GM12878 (cell line): ENCODE results near the gene IRF9. TPM values are rescaled to one million over a fixed set of nuclear protein-coding genes. Genes with fewer than 3 reads are reported as not detected.
A peak's percentile ranks its signal among the peaks of the same experiment; 100 is the strongest.

Experiments used
- BHLHE40 ChIP-seq, 2 experiments: fragments of 450-650 bp in 1 of 2; IDR thresholded peaks; 2 replicates each; pipeline ENCODE4 v1.6.1; 2011 to 2017; ENCODE audit warnings: low read depth in 2 of 2, borderline replicate concordance in 1 of 2, improper control_type of control experiment in 1 of 2, low read length in 1 of 2, mild to moderate bottlenecking in 1 of 2
- BMI1 ChIP-seq: fragments of 450-650 bp; IDR thresholded peaks from 2 replicates; pipeline ENCODE4 v1.6.1; 2016; ENCODE audit warnings: mild to moderate bottlenecking, moderate library complexity, borderline replicate concordance
- BRCA1 ChIP-seq: IDR thresholded peaks from 2 replicates; pipeline ENCODE4 v1.6.1; 2011; ENCODE audit warnings: low read depth, low read length, improper control_type of control experiment
- KAT2A ChIP-seq: conservative IDR thresholded peaks from 2 replicates; pipeline ENCODE4 v1.6.1; 2011; ENCODE audit warnings: low read depth, low read length; ENCODE audit not compliant: control insufficient read depth
- LARP7 ChIP-seq: fragments of 450-650 bp; IDR thresholded peaks from 2 replicates; pipeline ENCODE4 v1.6.1; 2017; ENCODE audit warnings: mild to moderate bottlenecking
- SREBF2 ChIP-seq: IDR thresholded peaks from 2 replicates; pipeline ENCODE4 v1.6.1; 2012; ENCODE audit warnings: mild to moderate bottlenecking, low read length
- ZBED1 ChIP-seq: IDR thresholded peaks from 2 replicates; pipeline ENCODE4 v1.6.1; 2016; ENCODE audit warnings: borderline replicate concordance
- polyA plus RNA-seq, 11 experiments: library from polyadenylated mRNA; depleted of rRNA in 4 of 11; unstranded in 6 of 11; stranded (reverse) in 5 of 11; fragments of >200 nt; fragmentation: Nextera tagmentation in 4 of 11; fragmentation: Illumina TruSeq in 1 of 11; extraction: Ambion mirVana in 4 of 11; extraction: Trizol in 1 of 11; gene quantifications; 1 replicate in 1 of 11; 2 replicates in 10 of 11; pipeline versions ENCODE4 v1.2.1 to v1.2.3, GENCODE V29; 2011 to 2016; ENCODE audit warnings: inconsistent platforms in 2 of 11, missing spikeins in 2 of 11, low read depth in 1 of 11
- total RNA-seq, 4 experiments: library from RNA; depleted of rRNA in 3 of 4; stranded (reverse); fragments of >200 nt in 3 of 4; fragmentation: Illumina TruSeq in 1 of 4; extraction: Trizol in 1 of 4; gene quantifications; 2 replicates each; pipeline versions ENCODE4 v1.2.1 to v1.2.3, GENCODE V29; 2013 to 2021
- TF ChIP-seq, protein P1 (sequence below): fragments of 450-650 bp; formaldehyde crosslinking; IDR thresholded peaks from 2 replicates; pipeline ENCODE4 v1.4.0; 2020; ENCODE audit warnings: mild to moderate bottlenecking, moderate library complexity
- TF ChIP-seq, protein P2 (sequence below): IDR thresholded peaks from 2 replicates; pipeline ENCODE4 v1.6.1; 2012; ENCODE audit warnings: improper control_type of control experiment, low read depth, low read length; ENCODE audit not compliant: insufficient replicate concordance
- TF ChIP-seq, protein P3 (sequence below): fragments of 450-650 bp; IDR thresholded peaks from 2 replicates; pipeline ENCODE4 v1.6.1; 2017; ENCODE audit warnings: mild to moderate bottlenecking, moderate library complexity
- TF ChIP-seq, protein P4 (sequence below): fragments of 450-650 bp; IDR thresholded peaks from 2 replicates; pipeline ENCODE4 v1.6.1; 2018; ENCODE audit warnings: mild to moderate bottlenecking, low read depth, moderate library complexity; ENCODE audit not compliant: partially characterized antibody

IRF9 gene
- total and polyA plus RNA-seq, 10 of the 15 experiments (the other 5 are each of a cell fraction or from before 2014, with no cell fraction given): 47.6 to 234 (median 148) TPM

GRCh38 chr14:24160850-24161804, at the start of gene IRF9 (continued):
- TF ChIP-seq, protein P1, sequence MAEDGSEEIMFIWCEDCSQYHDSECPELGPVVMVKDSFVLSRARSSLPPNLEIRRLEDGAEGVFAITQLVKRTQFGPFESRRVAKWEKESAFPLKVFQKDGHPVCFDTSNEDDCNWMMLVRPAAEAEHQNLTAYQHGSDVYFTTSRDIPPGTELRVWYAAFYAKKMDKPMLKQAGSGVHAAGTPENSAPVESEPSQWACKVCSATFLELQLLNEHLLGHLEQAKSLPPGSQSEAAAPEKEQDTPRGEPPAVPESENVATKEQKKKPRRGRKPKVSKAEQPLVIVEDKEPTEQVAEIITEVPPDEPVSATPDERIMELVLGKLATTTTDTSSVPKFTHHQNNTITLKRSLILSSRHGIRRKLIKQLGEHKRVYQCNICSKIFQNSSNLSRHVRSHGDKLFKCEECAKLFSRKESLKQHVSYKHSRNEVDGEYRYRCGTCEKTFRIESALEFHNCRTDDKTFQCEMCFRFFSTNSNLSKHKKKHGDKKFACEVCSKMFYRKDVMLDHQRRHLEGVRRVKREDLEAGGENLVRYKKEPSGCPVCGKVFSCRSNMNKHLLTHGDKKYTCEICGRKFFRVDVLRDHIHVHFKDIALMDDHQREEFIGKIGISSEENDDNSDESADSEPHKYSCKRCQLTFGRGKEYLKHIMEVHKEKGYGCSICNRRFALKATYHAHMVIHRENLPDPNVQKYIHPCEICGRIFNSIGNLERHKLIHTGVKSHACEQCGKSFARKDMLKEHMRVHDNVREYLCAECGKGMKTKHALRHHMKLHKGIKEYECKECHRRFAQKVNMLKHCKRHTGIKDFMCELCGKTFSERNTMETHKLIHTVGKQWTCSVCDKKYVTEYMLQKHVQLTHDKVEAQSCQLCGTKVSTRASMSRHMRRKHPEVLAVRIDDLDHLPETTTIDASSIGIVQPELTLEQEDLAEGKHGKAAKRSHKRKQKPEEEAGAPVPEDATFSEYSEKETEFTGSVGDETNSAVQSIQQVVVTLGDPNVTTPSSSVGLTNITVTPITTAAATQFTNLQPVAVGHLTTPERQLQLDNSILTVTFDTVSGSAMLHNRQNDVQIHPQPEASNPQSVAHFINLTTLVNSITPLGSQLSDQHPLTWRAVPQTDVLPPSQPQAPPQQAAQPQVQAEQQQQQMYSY (CRISPR knock-in tag): peak; percentile 55; the same call in 1 of the 2 replicates
- TF ChIP-seq BRCA1 (no peak), SREBF2 (no peak), BMI1 (no peak), KAT2A (no peak), BHLHE40 (IDR thresholded peaks at IDR 0.05; ENCODE audit: borderline replicate concordance in 1 of 2, low read depth in 2 of 2, low read length in 1 of 2) (peak; percentile 70 to 73; a peak in 3 of 4 replicates), LARP7 (peak; percentile 68), ZBED1 (peak; percentile 88)
- TF ChIP-seq, protein P2, sequence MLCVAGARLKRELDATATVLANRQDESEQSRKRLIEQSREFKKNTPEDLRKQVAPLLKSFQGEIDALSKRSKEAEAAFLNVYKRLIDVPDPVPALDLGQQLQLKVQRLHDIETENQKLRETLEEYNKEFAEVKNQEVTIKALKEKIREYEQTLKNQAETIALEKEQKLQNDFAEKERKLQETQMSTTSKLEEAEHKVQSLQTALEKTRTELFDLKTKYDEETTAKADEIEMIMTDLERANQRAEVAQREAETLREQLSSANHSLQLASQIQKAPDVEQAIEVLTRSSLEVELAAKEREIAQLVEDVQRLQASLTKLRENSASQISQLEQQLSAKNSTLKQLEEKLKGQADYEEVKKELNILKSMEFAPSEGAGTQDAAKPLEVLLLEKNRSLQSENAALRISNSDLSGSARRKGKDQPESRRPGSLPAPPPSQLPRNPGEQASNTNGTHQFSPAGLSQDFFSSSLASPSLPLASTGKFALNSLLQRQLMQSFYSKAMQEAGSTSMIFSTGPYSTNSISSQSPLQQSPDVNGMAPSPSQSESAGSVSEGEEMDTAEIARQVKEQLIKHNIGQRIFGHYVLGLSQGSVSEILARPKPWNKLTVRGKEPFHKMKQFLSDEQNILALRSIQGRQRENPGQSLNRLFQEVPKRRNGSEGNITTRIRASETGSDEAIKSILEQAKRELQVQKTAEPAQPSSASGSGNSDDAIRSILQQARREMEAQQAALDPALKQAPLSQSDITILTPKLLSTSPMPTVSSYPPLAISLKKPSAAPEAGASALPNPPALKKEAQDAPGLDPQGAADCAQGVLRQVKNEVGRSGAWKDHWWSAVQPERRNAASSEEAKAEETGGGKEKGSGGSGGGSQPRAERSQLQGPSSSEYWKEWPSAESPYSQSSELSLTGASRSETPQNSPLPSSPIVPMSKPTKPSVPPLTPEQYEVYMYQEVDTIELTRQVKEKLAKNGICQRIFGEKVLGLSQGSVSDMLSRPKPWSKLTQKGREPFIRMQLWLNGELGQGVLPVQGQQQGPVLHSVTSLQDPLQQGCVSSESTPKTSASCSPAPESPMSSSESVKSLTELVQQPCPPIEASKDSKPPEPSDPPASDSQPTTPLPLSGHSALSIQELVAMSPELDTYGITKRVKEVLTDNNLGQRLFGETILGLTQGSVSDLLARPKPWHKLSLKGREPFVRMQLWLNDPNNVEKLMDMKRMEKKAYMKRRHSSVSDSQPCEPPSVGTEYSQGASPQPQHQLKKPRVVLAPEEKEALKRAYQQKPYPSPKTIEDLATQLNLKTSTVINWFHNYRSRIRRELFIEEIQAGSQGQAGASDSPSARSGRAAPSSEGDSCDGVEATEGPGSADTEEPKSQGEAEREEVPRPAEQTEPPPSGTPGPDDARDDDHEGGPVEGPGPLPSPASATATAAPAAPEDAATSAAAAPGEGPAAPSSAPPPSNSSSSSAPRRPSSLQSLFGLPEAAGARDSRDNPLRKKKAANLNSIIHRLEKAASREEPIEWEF: no peak
- TF ChIP-seq, protein P3, sequence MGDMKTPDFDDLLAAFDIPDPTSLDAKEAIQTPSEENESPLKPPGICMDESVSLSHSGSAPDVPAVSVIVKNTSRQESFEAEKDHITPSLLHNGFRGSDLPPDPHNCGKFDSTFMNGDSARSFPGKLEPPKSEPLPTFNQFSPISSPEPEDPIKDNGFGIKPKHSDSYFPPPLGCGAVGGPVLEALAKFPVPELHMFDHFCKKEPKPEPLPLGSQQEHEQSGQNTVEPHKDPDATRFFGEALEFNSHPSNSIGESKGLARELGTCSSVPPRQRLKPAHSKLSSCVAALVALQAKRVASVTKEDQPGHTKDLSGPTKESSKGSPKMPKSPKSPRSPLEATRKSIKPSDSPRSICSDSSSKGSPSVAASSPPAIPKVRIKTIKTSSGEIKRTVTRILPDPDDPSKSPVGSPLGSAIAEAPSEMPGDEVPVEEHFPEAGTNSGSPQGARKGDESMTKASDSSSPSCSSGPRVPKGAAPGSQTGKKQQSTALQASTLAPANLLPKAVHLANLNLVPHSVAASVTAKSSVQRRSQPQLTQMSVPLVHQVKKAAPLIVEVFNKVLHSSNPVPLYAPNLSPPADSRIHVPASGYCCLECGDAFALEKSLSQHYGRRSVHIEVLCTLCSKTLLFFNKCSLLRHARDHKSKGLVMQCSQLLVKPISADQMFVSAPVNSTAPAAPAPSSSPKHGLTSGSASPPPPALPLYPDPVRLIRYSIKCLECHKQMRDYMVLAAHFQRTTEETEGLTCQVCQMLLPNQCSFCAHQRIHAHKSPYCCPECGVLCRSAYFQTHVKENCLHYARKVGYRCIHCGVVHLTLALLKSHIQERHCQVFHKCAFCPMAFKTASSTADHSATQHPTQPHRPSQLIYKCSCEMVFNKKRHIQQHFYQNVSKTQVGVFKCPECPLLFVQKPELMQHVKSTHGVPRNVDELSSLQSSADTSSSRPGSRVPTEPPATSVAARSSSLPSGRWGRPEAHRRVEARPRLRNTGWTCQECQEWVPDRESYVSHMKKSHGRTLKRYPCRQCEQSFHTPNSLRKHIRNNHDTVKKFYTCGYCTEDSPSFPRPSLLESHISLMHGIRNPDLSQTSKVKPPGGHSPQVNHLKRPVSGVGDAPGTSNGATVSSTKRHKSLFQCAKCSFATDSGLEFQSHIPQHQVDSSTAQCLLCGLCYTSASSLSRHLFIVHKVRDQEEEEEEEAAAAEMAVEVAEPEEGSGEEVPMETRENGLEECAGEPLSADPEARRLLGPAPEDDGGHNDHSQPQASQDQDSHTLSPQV: no peak
- TF ChIP-seq, protein P4, sequence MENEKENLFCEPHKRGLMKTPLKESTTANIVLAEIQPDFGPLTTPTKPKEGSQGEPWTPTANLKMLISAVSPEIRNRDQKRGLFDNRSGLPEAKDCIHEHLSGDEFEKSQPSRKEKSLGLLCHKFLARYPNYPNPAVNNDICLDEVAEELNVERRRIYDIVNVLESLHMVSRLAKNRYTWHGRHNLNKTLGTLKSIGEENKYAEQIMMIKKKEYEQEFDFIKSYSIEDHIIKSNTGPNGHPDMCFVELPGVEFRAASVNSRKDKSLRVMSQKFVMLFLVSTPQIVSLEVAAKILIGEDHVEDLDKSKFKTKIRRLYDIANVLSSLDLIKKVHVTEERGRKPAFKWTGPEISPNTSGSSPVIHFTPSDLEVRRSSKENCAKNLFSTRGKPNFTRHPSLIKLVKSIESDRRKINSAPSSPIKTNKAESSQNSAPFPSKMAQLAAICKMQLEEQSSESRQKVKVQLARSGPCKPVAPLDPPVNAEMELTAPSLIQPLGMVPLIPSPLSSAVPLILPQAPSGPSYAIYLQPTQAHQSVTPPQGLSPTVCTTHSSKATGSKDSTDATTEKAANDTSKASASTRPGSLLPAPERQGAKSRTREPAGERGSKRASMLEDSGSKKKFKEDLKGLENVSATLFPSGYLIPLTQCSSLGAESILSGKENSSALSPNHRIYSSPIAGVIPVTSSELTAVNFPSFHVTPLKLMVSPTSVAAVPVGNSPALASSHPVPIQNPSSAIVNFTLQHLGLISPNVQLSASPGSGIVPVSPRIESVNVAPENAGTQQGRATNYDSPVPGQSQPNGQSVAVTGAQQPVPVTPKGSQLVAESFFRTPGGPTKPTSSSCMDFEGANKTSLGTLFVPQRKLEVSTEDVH: peak; percentile 58
